HCT116 (cell line): ENCODE results near the gene MTO1. TPM values are rescaled to one million over a fixed set of nuclear protein-coding genes. Genes with fewer than 3 reads are reported as not detected.
"Not testable (repeated sequence)": the region's sequence is repeated elsewhere in the genome, so short reads cannot be mapped to it uniquely, and the experiment has no call there.

Source experiments
- ATAC-seq: fragments of 200-7000 bp; cut with Tn5 transposase; 2 replicates; pipeline ENCODE4 v1.9.1; 2020; ENCODE audit warnings: mild to moderate bottlenecking, moderate library complexity
- BruUV-seq: library from RNA; stranded (reverse); fragments of 400-500 nt; replicated peaks from 2 replicates; lab custom pipeline; 2021; lab: Mats Ljungman, UMichigan
- CTCF ChIA-PET: fragments of 300-600 bp; sonication (Branson Sonifier 250); formaldehyde crosslinking; loops from one replicate; lab custom pipeline; 2021; ENCODE audit warnings: antibody characterized with exemption; lab: Charles Lee
- POLR2A ChIA-PET: fragments of 300-600, 350-600 bp; sonication (Branson Sonifier 250); formaldehyde crosslinking; loops from one replicate; lab custom pipeline; 2021; ENCODE audit warnings: antibody characterized with exemption; lab: Charles Lee
- RAD21 ChIA-PET, 2 experiments: fragments of 300-600 bp; sonication (Branson Sonifier 250); formaldehyde crosslinking; loops; one replicate each; lab custom pipeline; 2023; ENCODE audit warnings: low total read pairs in 2 of 2; ENCODE audit not compliant: uncharacterized antibody in 2 of 2, unreplicated experiment in 2 of 2, low non-redundant PET in 1 of 2; lab: Charles Lee
- DNase-seq: peaks from one replicate; pipeline ENCODE4 v3.0.0-alpha.2; 2010; ENCODE audit warnings: low read depth, low spot score
- H2AFZ ChIP-seq: fragments of 200-600 bp; shearing (Covaris generic), sonication (generic); 2 replicates; pipeline ENCODE4 v1.6.1; 2017; ENCODE audit warnings: low read depth, mixed run types, mixed read lengths, antibody characterized with exemption, low read length; ENCODE audit not compliant: poor library complexity, severe bottlenecking
- H3K27ac ChIP-seq: 2 replicates; pipeline ENCODE4 v1.5.1; 2012; ENCODE audit warnings: low read depth, low read length
- H3K27me3 ChIP-seq: fragments of 200-600 bp; sonication (generic); 2 replicates; pipeline ENCODE4 v1.6.1; 2016; ENCODE audit warnings: mixed run types, low read length, mixed read lengths; ENCODE audit not compliant: insufficient read depth
- H3K36me3 ChIP-seq, 2 experiments: fragments of 200-500 bp in 1 of 2; fragments of 200-600 bp in 1 of 2; sonication (Bioruptor generic) in 1 of 2; sonication (generic) in 1 of 2; 2 replicates each; pipeline versions ENCODE4 v1.5.1 to v1.6.1; 2014 to 2016; ENCODE audit warnings: low read length in 2 of 2, inconsistent platforms in 1 of 2, mixed read lengths in 1 of 2, mixed run types in 1 of 2; ENCODE audit not compliant: insufficient read depth in 2 of 2, control insufficient read depth in 1 of 2
- H3K4me1 ChIP-seq, 2 experiments: fragments of 200-600 bp in 1 of 2; sonication (generic) in 1 of 2; 2 replicates each; pipeline versions ENCODE4 v1.5.1 to v1.6.1; 2012 to 2017; ENCODE audit warnings: low read length in 2 of 2, inconsistent platforms in 1 of 2, mild to moderate bottlenecking in 1 of 2, mixed read lengths in 1 of 2, mixed run types in 1 of 2, moderate library complexity in 1 of 2; ENCODE audit not compliant: insufficient read depth in 2 of 2, control insufficient read depth in 1 of 2
- H3K4me2 ChIP-seq: fragments of 200-600 bp; sonication (generic); 2 replicates; pipeline ENCODE4 v1.6.1; 2017; ENCODE audit warnings: mixed run types, low read length, mixed read lengths
- H3K4me3 ChIP-seq, 2 experiments: fragments of 200-600 bp in 1 of 2; sonication (generic) in 1 of 2; replicated peaks in 1 of 2; 2 replicates each; pipeline ENCODE4 v1.5.1; 2011 to 2016; ENCODE audit warnings: low read length in 2 of 2, control low read depth in 1 of 2, low read depth in 1 of 2, mild to moderate bottlenecking in 1 of 2, mixed read lengths in 1 of 2, mixed run types in 1 of 2
- H3K79me2 ChIP-seq: fragments of 200-600 bp; sonication (generic); 2 replicates; pipeline ENCODE4 v1.6.1; 2017; ENCODE audit warnings: mild to moderate bottlenecking, mixed run types, low read length, moderate library complexity, mixed read lengths; ENCODE audit not compliant: insufficient read depth
- H3K9ac ChIP-seq: fragments of 200-600 bp; sonication (generic); 2 replicates; pipeline ENCODE4 v1.6.1; 2016; ENCODE audit warnings: low read length, mixed read lengths
- H3K9me2 ChIP-seq: fragments of 200-600 bp; sonication (generic), shearing (Covaris generic); 2 replicates; pipeline ENCODE4 v1.6.1; 2017; ENCODE audit warnings: mixed run types, mild to moderate bottlenecking, moderate library complexity; ENCODE audit not compliant: insufficient read depth
- H3K9me3 ChIP-seq, 2 experiments: fragments of 200-500 bp in 1 of 2; fragments of 200-600 bp in 1 of 2; sonication (Bioruptor generic) in 1 of 2; sonication (generic) in 1 of 2; 2 replicates each; pipeline ENCODE4 v1.6.1; 2014 to 2017; ENCODE audit warnings: low read length in 2 of 2, mixed read lengths in 2 of 2, inconsistent platforms in 1 of 2, low read depth in 1 of 2, mild to moderate bottlenecking in 1 of 2, mixed run types in 1 of 2, moderate library complexity in 1 of 2; ENCODE audit not compliant: control insufficient read depth in 1 of 2, insufficient read depth in 1 of 2
- H4K20me1 ChIP-seq: fragments of 200-600 bp; sonication (generic), shearing (Covaris generic); 2 replicates; pipeline ENCODE4 v1.6.1; 2017; ENCODE audit warnings: mixed run types, mild to moderate bottlenecking, moderate library complexity; ENCODE audit not compliant: insufficient read depth
- ELF1 ChIP-seq: IDR thresholded peaks from 2 replicates; pipeline ENCODE4 v1.6.1; 2012; ENCODE audit warnings: low read depth, borderline replicate concordance
- EZH2 ChIP-seq: fragments of 200-600 bp; sonication (generic); IDR thresholded peaks from 2 replicates; pipeline ENCODE4 v1.6.1; 2017; ENCODE audit warnings: antibody characterized with exemption, mixed run types
- EZH2phosphoT487 ChIP-seq: fragments of 200-600 bp; IDR thresholded peaks from 2 replicates; pipeline ENCODE4 v1.6.1; 2018; ENCODE audit warnings: antibody characterized with exemption, borderline replicate concordance
- ZFX ChIP-seq: fragments of 450-650 bp; IDR thresholded peaks from 2 replicates; pipeline ENCODE4 v1.6.1; 2017
- ZNF274 ChIP-seq: fragments of 200-500 bp; sonication (Bioruptor generic); IDR thresholded peaks from 2 replicates; pipeline ENCODE4 v1.6.1; 2014; ENCODE audit warnings: mild to moderate bottlenecking, low read depth, low read length, inconsistent platforms
- intact Hi-C: fragments of 100-400 bp; cut with micrococcal nuclease; formaldehyde crosslinking; loops from 2 replicates; pipeline ENCODE4 v1.10.0; 2022
- total RNA-seq: library from RNA; stranded (reverse); gene quantifications from one replicate; pipeline ENCODE4 v1.2.1, GENCODE V29; 2021; ENCODE audit not compliant: unreplicated experiment
- TF ChIP-seq, protein P1 (sequence below): IDR thresholded peaks from 2 replicates; pipeline ENCODE4 v1.6.1; 2012
- TF ChIP-seq, protein P2 (sequence below): IDR thresholded peaks from 2 replicates; pipeline ENCODE4 v1.6.1; 2011; ENCODE audit warnings: mild to moderate bottlenecking, low read length, moderate library complexity; ENCODE audit not compliant: insufficient replicate concordance; ENCODE audit errors: extremely low read depth

MTO1 gene
- total RNA-seq, 1 experiment from 2014 or later = 40.1 TPM

- CTCF ChIA-PET, H3K36me3 ChIP-seq, H3K4me3 ChIP-seq, H3K9me3 ChIP-seq, intact Hi-C loops, H3K27ac ChIP-seq, H3K9me2 ChIP-seq, DNase-seq, H3K79me2 ChIP-seq, H4K20me1 ChIP-seq, RAD21 ChIA-PET, POLR2A ChIA-PET, BruUV-seq, H3K9ac ChIP-seq, H2AFZ ChIP-seq, H3K27me3 ChIP-seq: not testable (repeated sequence)
- Histone ChIP-seq H3K4me1 (peaks cover 5 to 18% of the 10 kb centered on the region in 2 experiments; a peak in 3 of 4 replicates), H3K4me2 (peak overlapping the region; percentile 42; the same call in 1 of the 2 replicates)
- 0 out of 2 replicates have a peak, but pooled peaks have one; percentile 31 for ATAC-seq
These were observed 89.6 kb downstream of the MTO1 start for GRCh38 chr6:73551115-73551514.

DNA sequence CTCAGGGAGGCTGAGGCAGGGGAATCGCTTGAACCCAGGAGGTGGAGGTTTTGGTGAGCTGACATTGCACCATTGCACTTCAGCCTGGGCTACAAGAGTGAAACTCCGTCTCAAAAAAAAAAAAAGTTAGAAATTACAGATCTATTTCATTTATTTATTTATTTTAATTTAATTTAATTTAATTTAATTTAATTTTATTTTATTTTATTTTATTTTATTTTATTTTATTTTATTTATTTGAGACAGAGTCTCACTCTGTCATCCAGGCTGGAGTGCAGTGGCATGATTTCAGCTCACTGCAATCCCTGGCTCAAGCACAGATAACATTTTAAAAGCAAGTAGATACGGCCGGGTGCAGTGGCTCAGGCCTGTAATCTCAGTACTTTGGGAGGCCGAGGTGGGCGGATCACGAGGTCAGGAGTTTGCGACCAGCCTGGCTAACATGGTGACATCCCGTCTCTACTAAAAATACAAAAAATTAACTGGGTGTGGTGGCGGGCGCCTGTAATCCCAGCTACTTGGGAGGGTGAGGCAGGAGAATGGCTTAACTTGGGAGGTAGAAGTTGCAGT lies 93.9 kb downstream of the MTO1 start:
- peaks cover 9 to 27% of the 10 kb centered on the region in 2 experiments; a peak in 3 of 4 replicates for H3K4me1 ChIP-seq
- DNase-seq, ATAC-seq, H3K9me2 ChIP-seq, H3K9ac ChIP-seq, H3K36me3 ChIP-seq, intact Hi-C loops, H3K27me3 ChIP-seq, H3K27ac ChIP-seq, H3K4me3 ChIP-seq, H2AFZ ChIP-seq, CTCF ChIA-PET, H3K79me2 ChIP-seq, BruUV-seq, RAD21 ChIA-PET, POLR2A ChIA-PET, H4K20me1 ChIP-seq, H3K9me3 ChIP-seq, H3K4me2 ChIP-seq: not testable (repeated sequence)

- no peaks in the 10 kb centered on the region for H3K27me3 ChIP-seq
- H3K9me2 ChIP-seq = no peaks in the 10 kb centered on the region
- H3K4me3 ChIP-seq = no peak overlapping the region
- H3K4me2 ChIP-seq = no peak overlapping the region
- H3K79me2 ChIP-seq = no peaks in the 10 kb centered on the region
- no peak overlapping the region for H3K9ac ChIP-seq
- ChIA-PET POLR2A (interaction anchor here (1.2 to 4.0 kb wide), 2 partner anchors 36 to 42 kb away, joined by 4 to 20 read pairs; partner anchors contain the start of gene EEF1A1), CTCF (interaction anchor here (1.2 kb wide), 1 partner anchor 10 kb away, joined by 3 read pairs; no protein-coding TSS in a partner anchor), RAD21 (no interaction called here)
- no TSS peak for BruUV-seq
- no peak overlapping the region for H3K27ac ChIP-seq
- intact Hi-C loops = no loop called here
- ATAC-seq (no peak), DNase-seq (no peak)
- no peaks in the 10 kb centered on the region for H4K20me1 ChIP-seq
- no peaks in the 10 kb centered on the region for H3K9me3 ChIP-seq
- no peaks in the 10 kb centered on the region for H3K36me3 ChIP-seq
- no peak overlapping the region for H2AFZ ChIP-seq
- H3K4me1 ChIP-seq = peaks cover 7 to 21% of the 10 kb centered on the region in 2 experiments; a peak in 3 of 4 replicates
- TF ChIP-seq ZNF274 (no peak), ZFX (no peak), EZH2phosphoT487 (no peak), ELF1 (no peak), EZH2 (no peak)
- TF ChIP-seq, protein P1, sequence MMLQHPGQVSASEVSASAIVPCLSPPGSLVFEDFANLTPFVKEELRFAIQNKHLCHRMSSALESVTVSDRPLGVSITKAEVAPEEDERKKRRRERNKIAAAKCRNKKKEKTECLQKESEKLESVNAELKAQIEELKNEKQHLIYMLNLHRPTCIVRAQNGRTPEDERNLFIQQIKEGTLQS = no peak
- TF ChIP-seq, protein P2, sequence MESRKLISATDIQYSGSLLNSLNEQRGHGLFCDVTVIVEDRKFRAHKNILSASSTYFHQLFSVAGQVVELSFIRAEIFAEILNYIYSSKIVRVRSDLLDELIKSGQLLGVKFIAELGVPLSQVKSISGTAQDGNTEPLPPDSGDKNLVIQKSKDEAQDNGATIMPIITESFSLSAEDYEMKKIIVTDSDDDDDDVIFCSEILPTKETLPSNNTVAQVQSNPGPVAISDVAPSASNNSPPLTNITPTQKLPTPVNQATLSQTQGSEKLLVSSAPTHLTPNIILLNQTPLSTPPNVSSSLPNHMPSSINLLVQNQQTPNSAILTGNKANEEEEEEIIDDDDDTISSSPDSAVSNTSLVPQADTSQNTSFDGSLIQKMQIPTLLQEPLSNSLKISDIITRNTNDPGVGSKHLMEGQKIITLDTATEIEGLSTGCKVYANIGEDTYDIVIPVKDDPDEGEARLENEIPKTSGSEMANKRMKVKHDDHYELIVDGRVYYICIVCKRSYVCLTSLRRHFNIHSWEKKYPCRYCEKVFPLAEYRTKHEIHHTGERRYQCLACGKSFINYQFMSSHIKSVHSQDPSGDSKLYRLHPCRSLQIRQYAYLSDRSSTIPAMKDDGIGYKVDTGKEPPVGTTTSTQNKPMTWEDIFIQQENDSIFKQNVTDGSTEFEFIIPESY = no peak
These were observed 95.3 kb downstream of the MTO1 start for GRCh38 chr6:73556836-73557235.
